Measurements from ENCODE around the gene FAM47E. TPM values are rescaled to one million over a fixed set of nuclear protein-coding genes. Genes with fewer than 3 reads are reported as not detected.

FAM47E gene
- total RNA-seq, 6 experiments from 2014 or later: 0.17 TPM; not detected in 5

- Mint-ChIP-seq H3K4me3 (no peak overlapping the region), H3K27me3 (ENCODE audit: insufficient read depth) (peaks cover 3% of the 10 kb centered on the region; the same call in 1 of the 2 replicates), H3K27ac (no peak overlapping the region), H3K9me3 (no peaks in the 10 kb centered on the region), H3K36me3 (ENCODE audit: low read depth) (no peaks in the 10 kb centered on the region), H3K4me1 (ENCODE audit: low read depth) (peaks cover 35% of the 10 kb centered on the region)
- DNase-seq: no peak
- TF ChIP-seq CTCF (IDR thresholded peaks at IDR 0.05): no peak
These were observed 34.3 kb upstream of the FAM47E start for GRCh38 chr4:76216975-76217814.

DNA sequence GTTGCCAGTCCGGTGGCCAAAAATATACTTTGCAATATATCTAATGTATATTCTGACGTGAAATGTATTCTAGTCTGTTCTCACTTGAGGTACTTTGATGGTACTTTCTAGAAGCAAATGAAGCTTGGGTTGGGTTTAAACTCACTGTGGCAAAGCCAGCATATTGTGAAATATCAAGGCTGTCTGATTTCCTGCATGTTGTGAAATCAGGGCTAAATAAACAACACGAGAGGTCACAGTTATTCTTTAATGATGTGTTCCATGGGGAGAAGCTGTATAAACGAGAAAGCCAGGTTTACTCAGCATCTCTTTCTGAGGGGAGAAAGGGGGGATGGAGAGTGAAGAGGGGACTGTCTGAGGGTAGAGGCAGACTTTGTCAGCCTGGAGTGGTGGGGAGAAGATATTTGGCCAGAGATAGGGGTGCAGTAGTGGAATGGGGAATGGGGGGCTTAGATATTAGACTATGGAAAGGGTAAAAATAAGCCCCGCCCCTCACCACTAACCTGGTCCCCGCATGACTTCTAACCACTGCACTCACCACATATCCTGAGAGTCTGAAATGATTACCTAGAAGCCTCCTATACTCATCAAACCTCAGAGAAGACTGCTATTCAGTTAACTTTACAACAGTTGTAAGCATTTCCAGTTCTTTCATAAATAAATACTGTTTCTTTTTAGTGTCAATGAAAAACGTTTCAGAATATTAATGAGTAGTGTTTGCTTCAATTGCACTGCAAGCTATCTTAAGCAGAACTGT lies 32.0 kb upstream of the FAM47E start:
- peak; percentile 47 for DNase-seq
- Mint-ChIP-seq H3K36me3 (ENCODE audit: low read depth) (no peaks in the 10 kb centered on the region), H3K4me1 (ENCODE audit: low read depth) (peaks cover 23% of the 10 kb centered on the region)

GRCh38 chr4:76224171-76224570 lies 27.4 kb upstream of the FAM47E start:
- Mint-ChIP-seq H3K4me1 (ENCODE audit: low read depth) (peaks cover 6% of the 10 kb centered on the region), H3K36me3 (ENCODE audit: low read depth) (peaks cover 7% of the 10 kb centered on the region; the same call in 1 of the 2 replicates)

More for the DNA sequence above, 32.0 kb upstream of the FAM47E start:
- Mint-ChIP-seq H3K27me3 (ENCODE audit: insufficient read depth) (peaks cover 6% of the 10 kb centered on the region), H3K4me3 (no peak overlapping the region), H3K9me3 (no peaks in the 10 kb centered on the region), H3K27ac (no peak overlapping the region)
- TF ChIP-seq CTCF (IDR thresholded peaks at IDR 0.05): no peak

DNA sequence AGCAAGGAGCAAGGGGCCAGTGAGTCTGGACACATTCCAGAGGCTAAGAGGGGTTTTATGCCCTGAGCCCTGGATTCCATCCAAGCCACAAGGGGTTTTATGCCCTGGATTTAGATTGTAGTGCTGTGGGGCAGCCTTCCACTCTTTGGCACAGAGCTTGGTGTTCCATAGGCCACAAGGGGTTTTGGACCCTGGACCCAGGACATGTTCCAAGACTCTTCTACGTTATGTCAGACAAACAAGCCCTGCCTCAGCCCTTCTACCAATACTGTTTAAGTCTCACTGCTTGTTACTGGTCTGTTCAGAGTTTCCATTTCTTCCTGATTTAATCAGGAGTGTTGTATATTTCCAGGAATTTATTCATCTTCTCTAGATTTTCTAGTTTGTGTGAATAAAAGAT lies 25.1 kb upstream of the FAM47E start:
- no peaks in the 10 kb centered on the region for H3K4me1 Mint-ChIP-seq (ENCODE audit: low read depth)
- H3K27ac Mint-ChIP-seq: no peak overlapping the region
- TF ChIP-seq CTCF (IDR thresholded peaks at IDR 0.05): no peak
- no peak for DNase-seq
- H3K36me3 Mint-ChIP-seq (ENCODE audit: low read depth): peaks cover 9% of the 10 kb centered on the region; the same call in 1 of the 2 replicates
- H3K4me3 Mint-ChIP-seq: no peak overlapping the region
- peaks cover 18% of the 10 kb centered on the region; the same call in 1 of the 2 replicates for H3K9me3 Mint-ChIP-seq
- H3K27me3 Mint-ChIP-seq (ENCODE audit: insufficient read depth): peaks cover 15% of the 10 kb centered on the region

More at GRCh38 chr4:76224171-76224570, 27.4 kb upstream of the FAM47E start:
- H3K9me3 Mint-ChIP-seq: peaks cover 13% of the 10 kb centered on the region; the same call in 1 of the 2 replicates
- no peak for TF ChIP-seq CTCF (IDR thresholded peaks at IDR 0.05)
- no peak overlapping the region for H3K4me3 Mint-ChIP-seq
- no peak for DNase-seq
- peaks cover 12% of the 10 kb centered on the region for H3K27me3 Mint-ChIP-seq (ENCODE audit: insufficient read depth)
- H3K27ac Mint-ChIP-seq: no peak overlapping the region

GRCh38 chr4:76232681-76233080 lies 18.8 kb upstream of the FAM47E start:
- H3K27me3 Mint-ChIP-seq (ENCODE audit: insufficient read depth): peaks cover 14% of the 10 kb centered on the region
- no peaks in the 10 kb centered on the region for H3K4me1 Mint-ChIP-seq (ENCODE audit: low read depth)

More at GRCh38 chr4:76232681-76233080, 18.8 kb upstream of the FAM47E start:
- H3K36me3 Mint-ChIP-seq (ENCODE audit: low read depth): peaks cover 9% of the 10 kb centered on the region; the same call in 1 of the 2 replicates
- H3K27ac Mint-ChIP-seq: no peak overlapping the region
- DNase-seq: no peak
- TF ChIP-seq CTCF (IDR thresholded peaks at IDR 0.05): no peak
- no peak overlapping the region for H3K4me3 Mint-ChIP-seq
- peaks cover 18% of the 10 kb centered on the region; the same call in 1 of the 2 replicates for H3K9me3 Mint-ChIP-seq
